Caco-2 (cell line): ENCODE results near the gene STAC3. TPM values are rescaled to one million over a fixed set of nuclear protein-coding genes. Genes with fewer than 3 reads are reported as not detected.

ENCODE experiments used
- BruUV-seq: library from RNA; stranded (reverse); fragments of 400-500 nt; replicated peaks from 2 replicates; lab custom pipeline; 2021; lab: Mats Ljungman, UMichigan
- CTCF ChIA-PET: fragments of 300-600 bp; sonication (Branson Sonifier 250); formaldehyde crosslinking; loops from one replicate; lab custom pipeline; 2022; ENCODE audit warnings: antibody characterized with exemption; lab: Charles Lee
- POLR2A ChIA-PET: fragments of 300-600 bp; sonication (Branson Sonifier 250); formaldehyde crosslinking; loops from one replicate; lab custom pipeline; 2022; ENCODE audit warnings: antibody characterized with exemption; lab: Charles Lee
- DNase-seq, 2 experiments: peaks; one replicate each; pipeline versions ENCODE4 v3.0.0 to v3.0.0-alpha.2; 2020 to 2022
- H3K27me3 ChIP-seq: replicated peaks from 2 replicates; pipeline ENCODE4 v1.6.0; 2011; ENCODE audit warnings: low read length; ENCODE audit not compliant: control insufficient read depth, insufficient read depth
- H3K36me3 ChIP-seq: 2 replicates; pipeline ENCODE4 v1.5.1; 2011; ENCODE audit warnings: low read length; ENCODE audit not compliant: control insufficient read depth, insufficient read depth
- H3K4me1 ChIP-seq: fragments of 250-450 bp; sonication (Bioruptor Pico); 2 replicates; pipeline ENCODE4 v1.5.1; 2020; ENCODE audit warnings: mild to moderate bottlenecking
- H3K4me3 ChIP-seq: 2 replicates; pipeline ENCODE4 v1.5.1; 2011; ENCODE audit warnings: low read depth, mild to moderate bottlenecking, control low read depth, low read length
- H3K9me3 ChIP-seq: fragments of 250-450 bp; sonication (Bioruptor Pico); 2 replicates; pipeline ENCODE4 v1.5.1; 2020; ENCODE audit warnings: mild to moderate bottlenecking, moderate library complexity
- H3K27ac Mint-ChIP-seq: one replicate; pipeline ENCODE4 v1.8.0; 2022; ENCODE audit warnings: mixed read lengths; ENCODE audit not compliant: unreplicated experiment
- H3K27me3 Mint-ChIP-seq: one replicate; pipeline ENCODE4 v1.8.0; 2022; ENCODE audit warnings: mixed read lengths; ENCODE audit not compliant: insufficient read depth, unreplicated experiment
- H3K36me3 Mint-ChIP-seq: one replicate; pipeline ENCODE4 v1.8.0; 2022; ENCODE audit warnings: mild to moderate bottlenecking, mixed read lengths; ENCODE audit not compliant: insufficient read depth, unreplicated experiment
- H3K4me1 Mint-ChIP-seq: one replicate; pipeline ENCODE4 v1.8.0; 2022; ENCODE audit warnings: low read depth, mixed read lengths; ENCODE audit not compliant: unreplicated experiment
- H3K4me3 Mint-ChIP-seq: one replicate; pipeline ENCODE4 v1.8.0; 2022; ENCODE audit warnings: mild to moderate bottlenecking, moderate library complexity, mixed read lengths; ENCODE audit not compliant: unreplicated experiment
- H3K9me3 Mint-ChIP-seq: one replicate; pipeline ENCODE4 v1.8.0; 2022; ENCODE audit warnings: mixed read lengths; ENCODE audit not compliant: unreplicated experiment
- intact Hi-C: fragments of 100-400 bp; cut with micrococcal nuclease; formaldehyde crosslinking; loops from one replicate; pipeline ENCODE4 v1.10.0; 2022; ENCODE audit not compliant: unreplicated experiment
- total RNA-seq: library from RNA; stranded (reverse); gene quantifications from 2 replicates; pipeline ENCODE4 v1.2.3, GENCODE V29; 2022
- TF ChIP-seq, protein P1 (sequence below), 2 experiments: fragments of 200-600 bp in 1 of 2; IDR thresholded peaks; 1 replicate in 1 of 2; 2 replicates in 1 of 2; pipeline versions ENCODE4 v1.5.1 to v1.8.0; 2011 to 2022; ENCODE audit warnings: antibody characterized with exemption in 1 of 2, control low read depth in 1 of 2, inconsistent platforms in 1 of 2, low read depth in 1 of 2, low read length in 1 of 2, mild to moderate bottlenecking in 1 of 2, moderate library complexity in 1 of 2; ENCODE audit not compliant: insufficient read depth in 1 of 2, severe bottlenecking in 1 of 2, unreplicated experiment in 1 of 2

The STAC3 gene
- total RNA-seq, 1 experiment from 2014 or later: 0.70 TPM

DNA sequence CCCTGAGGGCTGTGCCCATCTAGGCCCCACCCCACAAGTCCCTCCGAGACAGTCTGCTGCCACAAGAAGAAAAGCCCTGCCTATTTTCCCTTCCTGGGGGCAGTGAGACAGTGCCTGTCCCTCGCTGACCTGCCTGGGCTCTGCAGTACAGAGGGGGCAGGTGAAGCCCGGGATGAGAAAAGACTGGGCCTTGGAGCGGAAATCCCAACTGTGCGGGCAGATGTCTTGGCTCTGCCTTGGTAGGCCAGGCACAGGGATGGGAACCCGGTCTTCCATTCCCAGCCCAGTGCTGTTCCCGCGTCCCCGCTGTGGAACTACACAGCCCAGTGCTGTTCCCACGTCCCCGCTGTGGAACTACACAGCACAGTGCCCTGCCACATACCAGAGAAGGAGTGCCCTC lies 47.2 kb downstream of the STAC3 start:
- H3K4me3 ChIP-seq: no peak overlapping the region
- intact Hi-C loops: no loop called here
- peaks cover 1% of the 10 kb centered on the region; the same call in 1 of the 2 replicates for H3K36me3 ChIP-seq
- BruUV-seq: no TSS peak
- no peaks in the 10 kb centered on the region for H3K4me1 ChIP-seq
- Mint-ChIP-seq H3K4me3 (no peak overlapping the region), H3K9me3 (no peaks in the 10 kb centered on the region), H3K27ac (no peak overlapping the region), H3K36me3 (peaks cover 30% of the 10 kb centered on the region), H3K4me1 (no peaks in the 10 kb centered on the region), H3K27me3 (no peaks in the 10 kb centered on the region)
- TF ChIP-seq, protein P1, sequence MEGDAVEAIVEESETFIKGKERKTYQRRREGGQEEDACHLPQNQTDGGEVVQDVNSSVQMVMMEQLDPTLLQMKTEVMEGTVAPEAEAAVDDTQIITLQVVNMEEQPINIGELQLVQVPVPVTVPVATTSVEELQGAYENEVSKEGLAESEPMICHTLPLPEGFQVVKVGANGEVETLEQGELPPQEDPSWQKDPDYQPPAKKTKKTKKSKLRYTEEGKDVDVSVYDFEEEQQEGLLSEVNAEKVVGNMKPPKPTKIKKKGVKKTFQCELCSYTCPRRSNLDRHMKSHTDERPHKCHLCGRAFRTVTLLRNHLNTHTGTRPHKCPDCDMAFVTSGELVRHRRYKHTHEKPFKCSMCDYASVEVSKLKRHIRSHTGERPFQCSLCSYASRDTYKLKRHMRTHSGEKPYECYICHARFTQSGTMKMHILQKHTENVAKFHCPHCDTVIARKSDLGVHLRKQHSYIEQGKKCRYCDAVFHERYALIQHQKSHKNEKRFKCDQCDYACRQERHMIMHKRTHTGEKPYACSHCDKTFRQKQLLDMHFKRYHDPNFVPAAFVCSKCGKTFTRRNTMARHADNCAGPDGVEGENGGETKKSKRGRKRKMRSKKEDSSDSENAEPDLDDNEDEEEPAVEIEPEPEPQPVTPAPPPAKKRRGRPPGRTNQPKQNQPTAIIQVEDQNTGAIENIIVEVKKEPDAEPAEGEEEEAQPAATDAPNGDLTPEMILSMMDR (IDR thresholded peaks at IDR 0.05; ENCODE audit: insufficient read depth in 1 of 2, low read depth in 1 of 2, low read length in 1 of 2, severe bottlenecking in 1 of 2, unreplicated experiment in 1 of 2): no peak
- no peak for DNase-seq
- no peaks in the 10 kb centered on the region for H3K9me3 ChIP-seq
- ChIA-PET CTCF (no interaction called here), POLR2A (no interaction called here)
- no peaks in the 10 kb centered on the region for H3K27me3 ChIP-seq

DNA sequence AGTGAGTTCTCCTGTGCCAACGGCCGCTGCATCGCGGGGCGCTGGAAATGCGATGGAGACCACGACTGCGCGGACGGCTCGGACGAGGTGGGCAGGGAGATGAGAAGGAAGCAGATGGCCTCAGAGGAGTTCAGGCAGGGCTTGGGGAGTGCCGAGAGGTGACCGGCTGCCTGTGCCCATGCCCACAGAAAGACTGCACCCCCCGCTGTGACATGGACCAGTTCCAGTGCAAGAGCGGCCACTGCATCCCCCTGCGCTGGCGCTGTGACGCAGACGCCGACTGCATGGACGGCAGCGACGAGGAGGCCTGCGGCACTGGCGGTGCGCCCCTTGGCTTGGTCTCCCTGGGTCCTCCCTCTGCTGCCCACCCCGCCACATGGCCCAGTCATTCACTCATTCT lies 47.8 kb downstream of the STAC3 start:
- H3K4me1 Mint-ChIP-seq: no peaks in the 10 kb centered on the region
- H3K9me3 Mint-ChIP-seq: no peaks in the 10 kb centered on the region

DNA sequence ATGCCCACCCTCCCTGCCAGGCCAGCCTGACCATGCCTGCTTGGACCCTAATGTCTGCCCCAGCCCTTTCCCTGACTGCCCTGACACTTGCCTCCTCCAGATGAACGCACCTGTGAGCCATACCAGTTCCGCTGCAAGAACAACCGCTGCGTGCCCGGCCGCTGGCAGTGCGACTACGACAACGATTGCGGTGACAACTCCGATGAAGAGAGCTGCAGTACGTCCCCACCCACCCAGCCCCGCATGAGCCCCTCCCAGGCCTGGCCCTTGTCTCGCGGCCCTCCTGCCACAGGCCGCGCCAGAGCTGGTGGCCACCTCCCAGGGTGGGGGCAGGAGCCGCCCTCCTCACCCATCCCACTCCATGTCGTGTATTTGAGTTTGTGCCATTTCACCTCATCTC lies 48.7 kb downstream of the STAC3 start:
- no peaks in the 10 kb centered on the region for H3K9me3 ChIP-seq
- Mint-ChIP-seq H3K27ac (no peak overlapping the region), H3K27me3 (no peaks in the 10 kb centered on the region), H3K36me3 (peaks cover 22% of the 10 kb centered on the region), H3K9me3 (no peaks in the 10 kb centered on the region), H3K4me1 (no peaks in the 10 kb centered on the region), H3K4me3 (no peak overlapping the region)
- no peaks in the 10 kb centered on the region for H3K4me1 ChIP-seq
- no peak for DNase-seq
- no peak overlapping the region for H3K4me3 ChIP-seq
- ChIA-PET POLR2A (no interaction called here), CTCF (interaction anchor here (0.6 kb wide), 1 partner anchor 11 kb away, joined by 4 read pairs; no protein-coding TSS in a partner anchor)
- intact Hi-C loops: no loop called here
- no TSS peak for BruUV-seq
- TF ChIP-seq, protein P1 (IDR thresholded peaks at IDR 0.05; ENCODE audit: insufficient read depth in 1 of 2, low read depth in 1 of 2, low read length in 1 of 2, severe bottlenecking in 1 of 2, unreplicated experiment in 1 of 2): no peak
- no peaks in the 10 kb centered on the region for H3K27me3 ChIP-seq
- H3K36me3 ChIP-seq: peaks cover 3% of the 10 kb centered on the region

More for the DNA sequence above, 47.8 kb downstream of the STAC3 start:
- BruUV-seq: no TSS peak
- Histone ChIP-seq H3K36me3 (peaks cover 3% of the 10 kb centered on the region), H3K9me3 (no peaks in the 10 kb centered on the region), H3K4me3 (no peak overlapping the region), H3K4me1 (no peaks in the 10 kb centered on the region), H3K27me3 (no peaks in the 10 kb centered on the region)
- CTCF ChIA-PET: no interaction called here
- POLR2A ChIA-PET: no interaction called here
- no peak overlapping the region for H3K4me3 Mint-ChIP-seq
- no peaks in the 10 kb centered on the region for H3K27me3 Mint-ChIP-seq
- peaks cover 30% of the 10 kb centered on the region for H3K36me3 Mint-ChIP-seq
- intact Hi-C loops: no loop called here
- TF ChIP-seq, protein P1 (IDR thresholded peaks at IDR 0.05; ENCODE audit: insufficient read depth in 1 of 2, low read depth in 1 of 2, low read length in 1 of 2, severe bottlenecking in 1 of 2, unreplicated experiment in 1 of 2): no peak
- no peak overlapping the region for H3K27ac Mint-ChIP-seq
- DNase-seq: no peak
